GM12874 (cell line): ENCODE measurements around the gene ERG28.

Source experiments
- TF ChIP-seq, protein P1 (sequence below): IDR thresholded peaks from 2 replicates; pipeline ENCODE4 v1.5.1; 2011; ENCODE audit warnings: low read depth, mild to moderate bottlenecking, control low read depth, low read length, moderate library complexity; ENCODE audit not compliant: insufficient read depth

Gene ERG28

GRCh38 chr14:75634848-75635247, 25.8 kb downstream of the ERG28 start:
- TF ChIP-seq, protein P1, sequence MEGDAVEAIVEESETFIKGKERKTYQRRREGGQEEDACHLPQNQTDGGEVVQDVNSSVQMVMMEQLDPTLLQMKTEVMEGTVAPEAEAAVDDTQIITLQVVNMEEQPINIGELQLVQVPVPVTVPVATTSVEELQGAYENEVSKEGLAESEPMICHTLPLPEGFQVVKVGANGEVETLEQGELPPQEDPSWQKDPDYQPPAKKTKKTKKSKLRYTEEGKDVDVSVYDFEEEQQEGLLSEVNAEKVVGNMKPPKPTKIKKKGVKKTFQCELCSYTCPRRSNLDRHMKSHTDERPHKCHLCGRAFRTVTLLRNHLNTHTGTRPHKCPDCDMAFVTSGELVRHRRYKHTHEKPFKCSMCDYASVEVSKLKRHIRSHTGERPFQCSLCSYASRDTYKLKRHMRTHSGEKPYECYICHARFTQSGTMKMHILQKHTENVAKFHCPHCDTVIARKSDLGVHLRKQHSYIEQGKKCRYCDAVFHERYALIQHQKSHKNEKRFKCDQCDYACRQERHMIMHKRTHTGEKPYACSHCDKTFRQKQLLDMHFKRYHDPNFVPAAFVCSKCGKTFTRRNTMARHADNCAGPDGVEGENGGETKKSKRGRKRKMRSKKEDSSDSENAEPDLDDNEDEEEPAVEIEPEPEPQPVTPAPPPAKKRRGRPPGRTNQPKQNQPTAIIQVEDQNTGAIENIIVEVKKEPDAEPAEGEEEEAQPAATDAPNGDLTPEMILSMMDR: no peak

DNA sequence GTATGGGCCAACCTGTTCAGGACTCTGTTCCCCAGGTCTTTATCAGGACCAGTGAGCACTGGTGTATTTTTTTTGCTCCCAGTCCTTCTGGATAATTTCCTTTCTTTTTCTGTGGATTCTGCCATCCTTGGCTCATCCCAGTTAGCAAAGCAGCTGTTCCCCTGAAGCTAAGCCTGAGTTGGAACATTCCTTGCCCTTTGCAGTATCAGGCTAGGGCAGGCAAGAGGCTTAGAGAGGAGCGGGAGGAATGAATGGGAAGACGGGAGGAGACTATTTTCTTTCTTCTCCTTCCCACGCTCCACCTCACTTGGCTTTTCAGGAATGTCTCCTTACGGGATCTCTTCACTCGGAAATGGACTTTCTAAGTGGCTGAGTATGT, 29.2 kb downstream of the ERG28 start:
- TF ChIP-seq, protein P1: no peak

DNA sequence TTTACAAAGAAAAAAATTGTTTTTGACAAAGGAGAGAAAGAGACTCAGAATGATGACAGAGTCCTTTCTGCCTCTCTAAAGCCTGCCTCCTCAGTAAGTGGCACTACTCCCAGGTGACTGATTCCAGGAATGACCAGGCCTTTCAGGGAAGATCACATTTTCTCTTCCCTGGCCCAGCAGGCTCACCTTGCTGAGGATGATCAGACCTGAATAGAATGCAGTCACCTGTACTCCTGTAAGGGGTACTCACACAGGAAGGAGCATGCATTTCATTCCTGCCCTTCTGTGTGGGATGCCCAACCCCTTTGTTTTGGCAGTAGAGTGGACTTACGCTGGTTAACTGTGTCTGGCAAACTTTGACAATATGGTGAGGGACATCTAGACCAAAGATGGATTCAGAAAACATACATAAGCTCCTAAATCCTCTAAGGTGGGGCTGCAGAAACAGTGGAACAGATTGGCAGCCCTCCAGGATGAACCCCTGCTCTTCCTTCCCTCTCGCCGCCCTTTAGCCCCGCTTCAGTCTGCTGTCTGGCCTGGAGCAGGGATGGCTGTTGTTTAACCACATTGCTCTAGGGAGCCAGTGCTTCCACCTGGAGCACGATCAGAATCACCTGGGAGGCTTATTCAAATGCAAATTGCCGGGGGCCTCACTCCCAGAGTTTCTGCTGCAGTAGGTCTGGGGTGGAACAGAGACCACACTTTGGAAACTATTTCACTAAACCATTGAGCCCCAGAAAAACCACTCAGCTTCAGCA, 29.8 kb downstream of the ERG28 start:
- TF ChIP-seq, protein P1: no peak

- TF ChIP-seq, protein P1: no peak
Measured at GRCh38 chr14:75628816-75629215, 31.9 kb downstream of the ERG28 start.

DNA sequence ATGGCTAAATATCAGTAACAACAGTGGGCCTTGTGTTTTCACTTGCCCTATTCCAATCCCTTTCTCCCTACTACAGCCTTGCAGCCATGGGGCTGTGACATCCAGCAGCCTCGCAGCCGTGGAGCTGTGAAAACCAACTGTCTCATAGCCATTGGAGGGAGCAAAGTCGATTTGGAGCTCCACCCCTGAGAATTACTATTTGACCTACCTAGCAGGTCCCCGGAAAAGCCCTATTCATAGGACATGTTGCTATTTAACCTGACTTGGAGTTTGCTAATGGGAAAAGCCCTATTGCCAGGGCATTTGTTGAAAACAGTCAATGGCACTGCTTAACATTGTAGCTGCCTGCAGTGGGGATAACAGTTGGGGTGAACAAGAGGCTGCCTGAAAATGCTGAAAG, 33.3 kb downstream of the ERG28 start:
- TF ChIP-seq, protein P1: no peak

DNA sequence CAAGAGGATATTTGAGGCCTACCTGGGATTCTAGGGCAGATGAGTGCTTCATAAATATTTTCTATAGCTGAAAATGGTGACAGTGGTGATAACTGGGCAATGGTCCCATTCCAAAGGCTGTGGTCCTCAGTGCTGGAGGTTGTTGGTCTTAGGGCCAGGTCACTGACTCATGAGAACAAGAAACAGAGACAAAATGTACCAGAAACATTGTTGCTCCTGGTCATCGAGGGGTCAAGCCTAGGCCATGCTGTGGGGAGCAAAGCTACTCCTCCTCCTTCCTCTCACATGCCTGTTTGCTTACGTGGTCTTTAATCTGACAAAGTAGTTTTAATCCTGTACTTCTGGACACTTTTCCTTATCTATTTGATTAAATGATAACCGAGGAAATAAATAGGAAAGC, 33.8 kb downstream of the ERG28 start:
- TF ChIP-seq, protein P1: no peak

DNA sequence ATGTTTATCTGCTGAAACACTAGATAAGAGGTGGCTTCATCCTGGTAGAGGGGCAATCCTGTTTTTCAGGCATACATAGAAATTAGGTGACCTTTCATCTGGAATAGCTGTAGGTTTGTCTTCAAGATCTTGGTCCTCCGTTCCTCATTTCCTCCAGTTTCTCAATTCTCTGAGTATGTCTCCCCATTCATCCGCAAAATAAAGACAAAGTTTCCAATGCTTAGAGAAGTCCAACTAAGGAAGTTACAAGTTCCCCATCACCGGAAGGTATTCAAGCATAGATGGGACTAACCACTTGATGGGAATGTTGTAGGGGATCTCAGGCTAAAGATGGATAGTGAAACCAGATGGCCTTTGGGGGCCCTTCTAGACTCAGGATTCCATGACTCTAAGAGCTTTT, 34.3 kb downstream of the ERG28 start:
- TF ChIP-seq, protein P1: no peak

DNA sequence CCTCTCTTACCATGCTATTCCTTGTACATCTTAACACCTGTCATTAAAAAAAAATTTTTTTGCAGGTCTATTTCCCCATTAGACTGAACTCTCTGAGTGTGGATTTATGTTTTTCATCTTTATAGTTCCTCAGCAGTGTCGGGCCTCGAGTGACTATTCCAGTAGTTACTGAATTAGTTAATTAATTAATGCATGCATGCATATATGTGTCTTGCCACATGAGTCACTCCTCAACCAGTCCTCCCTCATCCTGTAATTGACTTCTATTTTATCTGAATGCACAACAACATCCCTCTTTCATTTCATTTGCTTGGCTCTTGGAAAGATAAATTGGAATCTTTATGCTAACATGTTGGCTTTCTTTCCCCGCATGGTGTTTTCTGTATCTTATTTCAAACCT, 35.6 kb downstream of the ERG28 start:
- TF ChIP-seq, protein P1: no peak
